MM.1S (cell line): ENCODE measurements around the gene NPHP3.

ENCODE experiments used
- DNase-seq: peaks from one replicate; pipeline ENCODE4 v3.0.0-alpha.2; 2015
- H2AFZ ChIP-seq: fragments of 300-600 bp; sonication (generic); 2 replicates; pipeline ENCODE4 v1.6.0; 2016; ENCODE audit warnings: antibody characterized with exemption, low read length
- H3F3A ChIP-seq: fragments of 300-600 bp; sonication (generic); 2 replicates; pipeline ENCODE4 v1.6.1; 2016; ENCODE audit warnings: mild to moderate bottlenecking, antibody characterized with exemption, low read length, moderate library complexity, mixed read lengths; ENCODE audit not compliant: insufficient read depth
- H3K27ac ChIP-seq: fragments of 300-600 bp; sonication (generic); 2 replicates; pipeline ENCODE4 v1.5.1; 2016; ENCODE audit warnings: mild to moderate bottlenecking, low read length
- H3K27me3 ChIP-seq: fragments of 300-600 bp; sonication (generic); replicated peaks from 2 replicates; pipeline ENCODE4 v1.6.0; 2016; ENCODE audit warnings: low read length; ENCODE audit not compliant: insufficient read depth
- H3K36me3 ChIP-seq: fragments of 300-600 bp; sonication (generic); replicated peaks from 2 replicates; pipeline ENCODE4 v1.6.1; 2016; ENCODE audit warnings: mild to moderate bottlenecking, low read length, mixed read lengths; ENCODE audit not compliant: insufficient read depth
- H3K4me1 ChIP-seq: fragments of 300-600 bp; sonication (generic); 2 replicates; pipeline ENCODE4 v1.6.1; 2016; ENCODE audit warnings: low read length, mixed read lengths
- H3K4me2 ChIP-seq: fragments of 300-600 bp; sonication (generic); 2 replicates; pipeline ENCODE4 v1.6.0; 2016; ENCODE audit warnings: low read depth, low read length
- H3K4me3 ChIP-seq: fragments of 300-600 bp; sonication (generic); 2 replicates; pipeline ENCODE4 v1.5.1; 2016; ENCODE audit warnings: low read length, mixed read lengths
- H3K79me2 ChIP-seq: fragments of 300-600 bp; sonication (generic); 2 replicates; pipeline ENCODE4 v1.6.1; 2016; ENCODE audit warnings: mixed run types, low read length, mixed read lengths
- H3K9ac ChIP-seq: fragments of 300-600 bp; sonication (generic); 2 replicates; pipeline ENCODE4 v1.6.1; 2016; ENCODE audit warnings: low read length, mixed read lengths
- H3K9me2 ChIP-seq: fragments of 300-600 bp; sonication (generic); replicated peaks from 2 replicates; pipeline ENCODE4 v1.6.1; 2016; ENCODE audit warnings: mild to moderate bottlenecking, low read length, mixed read lengths; ENCODE audit not compliant: insufficient read depth
- H3K9me3 ChIP-seq: fragments of 300-600 bp; sonication (generic); replicated peaks from 2 replicates; pipeline ENCODE4 v1.6.1; 2016; ENCODE audit warnings: mild to moderate bottlenecking, low read length, mixed read lengths; ENCODE audit not compliant: insufficient read depth
- H4K20me1 ChIP-seq: fragments of 300-600 bp; sonication (generic); 2 replicates; pipeline ENCODE4 v1.6.1; 2016; ENCODE audit warnings: mild to moderate bottlenecking, low read length, moderate library complexity, mixed read lengths; ENCODE audit not compliant: insufficient read depth
- CTCF ChIP-seq: fragments of 300-600 bp; sonication (generic); IDR thresholded peaks from 2 replicates; pipeline ENCODE4 v1.5.1; 2016; ENCODE audit warnings: antibody characterized with exemption, low read length, mixed read lengths
- EZH2 ChIP-seq: fragments of 300-600 bp; sonication (generic); optimal IDR thresholded peaks from 2 replicates; pipeline ENCODE3; 2017; ENCODE audit warnings: low read depth, mild to moderate bottlenecking, antibody characterized with exemption, low read length, mixed read lengths
- EZH2phosphoT487 ChIP-seq: fragments of 300-600 bp; sonication (generic); IDR thresholded peaks from 2 replicates; pipeline ENCODE4 v1.6.1; 2018; ENCODE audit warnings: antibody characterized with exemption, low read length

NPHP3 gene

GRCh38 chr3:132635052-132635451, 87.2 kb downstream of the NPHP3 start:
- no peak for TF ChIP-seq EZH2phosphoT487
- no peak for TF ChIP-seq CTCF
- TF ChIP-seq EZH2: no peak
- no peaks in the 10 kb centered on the region for H3K27me3 ChIP-seq
- no peaks in the 10 kb centered on the region for H3K9me2 ChIP-seq
- no peaks in the 10 kb centered on the region for H3K36me3 ChIP-seq
- H3K9ac ChIP-seq: no peak overlapping the region
- no peak overlapping the region for H3K4me2 ChIP-seq
- no peaks in the 10 kb centered on the region for H3K9me3 ChIP-seq
- H3K27ac ChIP-seq: no peak overlapping the region
- no peaks in the 10 kb centered on the region for H4K20me1 ChIP-seq
- no peak overlapping the region for H3K4me3 ChIP-seq
- no peak overlapping the region for H2AFZ ChIP-seq
- no peaks in the 10 kb centered on the region for H3F3A ChIP-seq
- H3K79me2 ChIP-seq: no peaks in the 10 kb centered on the region
- no peak for DNase-seq
- 0 out of 2 replicates have a peak, but pooled peaks cover under 1% of the 10 kb centered on the region for H3K4me1 ChIP-seq
